GM10266 (cell line): ENCODE data around the gene LTBP2.

ENCODE experiments used
- DNase-seq: peaks from one replicate; pipeline ENCODE4 v3.0.0; 2012; ENCODE audit errors: extremely low spot score
- CTCF ChIP-seq: IDR thresholded peaks from 2 replicates; pipeline ENCODE4 v1.5.1; 2012; ENCODE audit warnings: mild to moderate bottlenecking, low read depth; ENCODE audit not compliant: control insufficient read depth, insufficient read depth; ENCODE audit errors: missing control alignments

The LTBP2 gene

GRCh38 chr14:74654931-74655330 lies 42.9 kb upstream of the LTBP2 start:
- no peak for TF ChIP-seq CTCF
- DNase-seq: no peak

DNA sequence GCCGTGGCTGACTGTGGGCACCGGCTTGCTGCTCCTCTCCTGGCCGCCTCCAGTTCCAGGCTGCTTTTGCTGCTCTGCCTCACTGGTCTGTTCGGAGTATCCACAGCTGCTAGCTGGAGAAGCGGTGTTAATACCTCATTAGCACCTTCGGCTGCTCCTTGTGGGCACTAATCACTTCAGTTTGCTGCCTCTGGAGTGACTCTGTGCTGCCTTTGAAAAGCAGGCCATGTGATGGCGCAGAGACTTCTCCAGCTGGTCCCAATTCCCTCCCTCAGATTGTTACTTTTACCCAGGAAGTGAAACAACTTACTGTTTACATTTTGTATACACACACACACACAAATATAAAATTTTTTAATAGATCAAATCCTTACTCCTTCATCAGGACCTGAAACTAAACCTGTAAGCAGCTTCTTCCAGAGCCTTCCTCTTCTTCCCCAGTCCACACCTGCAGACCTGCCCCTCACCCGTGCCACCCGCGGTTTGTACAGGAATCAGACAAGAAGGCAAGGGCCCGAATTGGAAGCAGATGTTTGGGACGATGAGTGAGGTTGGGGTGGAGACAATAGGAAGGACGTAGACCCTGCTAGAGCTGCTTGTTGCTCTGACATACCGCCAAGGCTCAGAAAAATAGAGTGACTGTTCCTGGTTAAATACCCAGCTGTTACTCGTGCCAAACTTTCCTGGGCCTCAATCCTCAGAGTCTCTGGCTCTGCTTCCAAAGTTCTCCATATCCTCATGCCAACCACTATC lies 41.5 kb upstream of the LTBP2 start:
- TF ChIP-seq CTCF: no peak
- DNase-seq: no peak

DNA sequence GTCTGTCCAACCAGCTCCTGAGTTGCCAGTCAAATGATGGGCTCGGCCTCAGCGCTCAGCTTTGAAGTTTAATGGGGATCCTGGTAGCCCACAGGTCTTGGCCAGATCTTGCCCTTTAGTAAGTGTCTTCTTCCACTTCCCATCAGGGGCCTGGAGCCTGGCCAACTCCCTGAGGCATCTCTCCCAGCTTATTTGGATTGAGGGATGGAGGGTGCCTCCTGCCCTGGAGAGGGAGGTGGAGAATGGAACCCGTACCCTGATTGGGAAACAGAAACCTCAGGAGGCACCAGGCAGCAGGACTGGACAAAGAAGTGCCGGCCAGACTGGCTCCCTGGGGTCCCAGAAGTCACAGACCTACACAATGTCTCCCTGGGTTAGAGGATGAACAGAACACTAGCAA lies 40.5 kb upstream of the LTBP2 start:
- TF ChIP-seq CTCF: no peak
- no peak for DNase-seq

DNA sequence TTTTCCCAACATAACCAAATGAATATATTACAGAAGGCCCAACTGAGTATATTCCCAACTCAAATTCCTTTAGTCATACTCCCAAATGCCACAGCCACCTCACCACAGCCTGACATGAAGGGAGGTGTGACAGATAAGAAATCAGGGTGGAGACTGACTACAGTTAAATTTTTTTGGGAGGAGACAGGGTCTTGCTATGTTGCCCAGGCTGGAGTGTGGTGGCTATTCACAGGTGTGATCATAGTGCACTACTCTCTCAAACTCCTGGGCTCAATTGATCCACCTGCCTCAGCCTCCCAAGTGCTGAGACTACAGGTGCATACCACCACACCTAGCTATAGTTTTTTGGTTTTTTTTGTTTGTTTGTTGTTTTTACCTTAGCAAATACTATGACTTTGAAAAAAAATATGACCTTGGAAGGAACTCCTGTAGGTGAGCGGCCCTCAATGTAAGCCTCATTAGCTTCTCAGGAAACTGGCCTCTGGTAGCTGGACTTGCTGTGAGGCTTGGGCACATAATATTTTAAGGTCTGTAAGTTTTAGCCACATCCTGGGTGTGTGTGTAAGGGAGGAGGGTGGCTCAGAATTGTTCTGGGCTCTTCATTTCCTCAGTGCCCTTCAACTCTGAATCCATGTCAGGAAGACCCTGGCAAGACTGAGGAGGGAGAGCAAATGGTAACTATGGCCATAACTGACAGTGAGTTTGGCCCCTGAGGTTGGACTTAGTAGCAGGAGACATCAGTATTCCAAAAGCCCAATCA lies 39.1 kb upstream of the LTBP2 start:
- TF ChIP-seq CTCF: no peak
- no peak for DNase-seq

DNA sequence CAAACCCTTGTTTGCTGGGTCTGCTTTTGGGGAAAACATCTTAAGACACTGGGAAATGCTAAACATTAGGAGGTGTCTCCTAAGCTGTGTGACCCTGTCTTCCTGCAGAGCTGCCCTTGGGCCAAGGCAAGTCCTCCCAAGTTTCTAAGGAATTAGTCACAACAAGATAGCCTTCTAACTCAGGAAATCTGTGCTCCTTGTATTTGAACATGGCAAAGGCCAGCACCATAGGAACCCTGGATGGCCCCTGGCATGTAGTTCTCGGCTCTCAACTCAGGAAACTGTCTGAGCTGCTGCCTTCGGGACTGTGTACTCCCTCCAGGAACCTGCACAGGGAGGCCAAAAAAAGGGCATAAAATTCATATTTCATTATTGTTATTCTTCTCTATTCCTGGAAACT lies 37.6 kb upstream of the LTBP2 start:
- TF ChIP-seq CTCF: no peak
- no peak for DNase-seq

- no peak for TF ChIP-seq CTCF
- no peak for DNase-seq
Observed at GRCh38 chr14:74649167-74649566, 37.1 kb upstream of the LTBP2 start.

- DNase-seq: no peak
- TF ChIP-seq CTCF: no peak
Observed at GRCh38 chr14:74648601-74649000, 36.6 kb upstream of the LTBP2 start.
